Measurements from ENCODE around the gene URI1.

The URI1 gene

DNA sequence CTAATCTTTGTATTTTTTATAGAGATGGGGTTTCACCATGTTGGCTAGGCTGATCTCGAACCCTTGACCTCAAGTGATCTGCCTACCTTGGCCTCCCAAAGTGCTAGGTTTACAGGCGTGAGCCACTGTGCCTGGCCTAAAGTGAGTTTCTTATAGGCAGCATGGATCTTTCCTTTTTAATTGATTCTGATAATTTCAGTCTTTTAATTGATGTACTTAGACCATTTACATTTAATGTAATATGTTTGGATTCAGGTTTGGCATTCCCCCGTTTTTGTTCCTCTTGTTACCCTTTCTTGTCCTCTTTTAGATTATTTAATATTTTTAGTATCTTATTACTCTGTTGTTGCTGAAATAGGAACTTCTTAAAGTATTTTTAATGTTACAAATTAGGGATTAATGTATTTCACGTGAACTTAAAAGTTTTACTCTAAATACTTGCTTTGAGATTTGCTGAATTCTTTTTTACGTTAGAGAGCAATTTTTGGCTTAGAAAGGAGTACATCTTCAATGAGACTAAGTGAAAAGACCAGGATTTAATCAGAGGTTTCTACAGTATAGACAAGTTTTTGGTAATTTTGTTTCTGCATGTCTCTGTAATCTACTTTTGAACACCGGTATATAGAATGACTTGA is 50.3 kb downstream of the URI1 start:
- H3K27ac ChIP-seq (ENCODE audit: extremely low read depth, low read depth, low read length) = no peak overlapping the region
- TF ChIP-seq SETDB1 (IDR thresholded peaks at IDR 0.05; ENCODE audit: insufficient read length, low read length) (peak; percentile 44), ZNF280D (tag by site-specific recombination; IDR thresholded peaks at IDR 0.05) (peak; percentile 43; the same call in 1 of the 2 replicates), ZNF837 (tag by site-specific recombination; IDR thresholded peaks at IDR 0.05) (no peak), ZNF549 (tag by site-specific recombination; IDR thresholded peaks at IDR 0.05) (0 out of 2 replicates have a peak, but pooled peaks have one; percentile 1)
- H3K36me3 ChIP-seq (ENCODE audit: control insufficient read depth in 2 of 2, insufficient read depth in 1 of 2, low read length in 2 of 2) = peaks cover 17 to 68% of the 10 kb centered on the region in 2 experiments
- no peak overlapping the region for H3K4me3 ChIP-seq (ENCODE audit: low read depth, low read length)
- H3K4me1 ChIP-seq (ENCODE audit: control insufficient read depth, insufficient read depth, low read length) = no peaks in the 10 kb centered on the region
- ChIA-PET CTCF (interaction anchor here (1.0 to 1.4 kb wide), 3 partner anchors 10 to 25 kb away, joined by 3 to 4 read pairs (median 3); no protein-coding TSS in a partner anchor), POLR2A (interaction anchor here (1.3 kb wide), 1 partner anchor 50 kb away, joined by 4 read pairs; the partner anchor contains the start of gene URI1)
- peaks cover 15% of the 10 kb centered on the region for H3K9me3 ChIP-seq (ENCODE audit: control insufficient read depth, insufficient read depth, low read depth, low read length)

DNA sequence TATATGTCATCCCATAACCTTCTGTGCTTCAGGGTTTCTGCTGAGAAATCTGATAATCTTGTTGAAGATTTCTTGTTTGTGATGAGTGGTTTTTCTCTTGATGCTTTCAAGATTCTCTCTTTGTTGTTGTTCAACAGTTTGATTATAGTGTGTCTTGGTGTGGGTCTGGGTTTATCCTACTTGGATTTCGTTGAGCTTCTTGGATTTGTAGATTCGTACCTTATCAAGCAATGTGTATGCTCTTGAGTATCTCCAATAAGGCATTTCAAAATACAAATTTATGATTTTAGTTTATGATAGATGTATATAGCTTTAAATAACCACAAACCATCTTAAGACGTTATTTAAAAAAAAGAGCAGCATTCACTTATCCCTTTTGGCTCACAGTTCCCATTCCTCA is 57.5 kb downstream of the URI1 start:
- Histone ChIP-seq H3K27ac (ENCODE audit: extremely low read depth, low read depth, low read length) (no peak overlapping the region), H3K4me1 (ENCODE audit: control insufficient read depth, insufficient read depth, low read length) (peaks cover 26% of the 10 kb centered on the region), H3K4me3 (ENCODE audit: low read depth, low read length) (no peak overlapping the region), H3K36me3 (ENCODE audit: control insufficient read depth in 2 of 2, insufficient read depth in 1 of 2, low read length in 2 of 2) (peaks cover 0 to 49% of the 10 kb centered on the region in 2 experiments; a peak in 2 of 3 replicates), H3K9me3 (ENCODE audit: control insufficient read depth, insufficient read depth, low read depth, low read length) (peaks cover 24% of the 10 kb centered on the region)
- POLR2A ChIA-PET = no interaction called here
- CTCF ChIA-PET = interaction anchor here (2.5 kb wide), 1 partner anchor 32 kb away, joined by 8 read pairs; no protein-coding TSS in a partner anchor
- TF ChIP-seq, protein P1, sequence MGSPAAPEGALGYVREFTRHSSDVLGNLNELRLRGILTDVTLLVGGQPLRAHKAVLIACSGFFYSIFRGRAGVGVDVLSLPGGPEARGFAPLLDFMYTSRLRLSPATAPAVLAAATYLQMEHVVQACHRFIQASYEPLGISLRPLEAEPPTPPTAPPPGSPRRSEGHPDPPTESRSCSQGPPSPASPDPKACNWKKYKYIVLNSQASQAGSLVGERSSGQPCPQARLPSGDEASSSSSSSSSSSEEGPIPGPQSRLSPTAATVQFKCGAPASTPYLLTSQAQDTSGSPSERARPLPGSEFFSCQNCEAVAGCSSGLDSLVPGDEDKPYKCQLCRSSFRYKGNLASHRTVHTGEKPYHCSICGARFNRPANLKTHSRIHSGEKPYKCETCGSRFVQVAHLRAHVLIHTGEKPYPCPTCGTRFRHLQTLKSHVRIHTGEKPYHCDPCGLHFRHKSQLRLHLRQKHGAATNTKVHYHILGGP (tag by site-specific recombination; IDR thresholded peaks at IDR 0.05) = no peak
- TF ChIP-seq ZNF791 (tag by site-specific recombination; IDR thresholded peaks at IDR 0.05) (no peak), ZNF558 (tag by site-specific recombination; IDR thresholded peaks at IDR 0.05) (peak; percentile 99), ZNF433 (tag by site-specific recombination; IDR thresholded peaks at IDR 0.05; ENCODE audit: low read depth) (no peak)

GRCh38 chr19:30000862-30001261 is 58.8 kb downstream of the URI1 start:
- H3K27ac ChIP-seq (ENCODE audit: extremely low read depth, low read depth, low read length) = no peak overlapping the region
- H3K4me3 ChIP-seq (ENCODE audit: low read depth, low read length) = no peak overlapping the region
- CTCF ChIA-PET = interaction anchor here (0.8 to 2.5 kb wide), 4 partner anchors 14 to 56 kb away, joined by 3 to 8 read pairs (median 4); no protein-coding TSS in a partner anchor
- peaks cover 19% of the 10 kb centered on the region for H3K9me3 ChIP-seq (ENCODE audit: control insufficient read depth, insufficient read depth, low read depth, low read length)
- H3K36me3 ChIP-seq (ENCODE audit: control insufficient read depth in 2 of 2, insufficient read depth in 1 of 2, low read length in 2 of 2) = peaks cover under 1 to 43% of the 10 kb centered on the region in 2 experiments
- H3K4me1 ChIP-seq (ENCODE audit: control insufficient read depth, insufficient read depth, low read length) = peaks cover 36% of the 10 kb centered on the region
- POLR2A ChIA-PET = no interaction called here
- TF ChIP-seq ZNF362 (tag by site-specific recombination; IDR thresholded peaks at IDR 0.05) (peak; percentile 73; the same call in 1 of the 2 replicates), ZNF610 (tag by site-specific recombination; IDR thresholded peaks at IDR 0.05; ENCODE audit: borderline replicate concordance) (peak; percentile 32; the same call in 1 of the 2 replicates), ZNF280D (tag by site-specific recombination; IDR thresholded peaks at IDR 0.05) (peak; percentile 93), ZNF626 (tag by site-specific recombination; IDR thresholded peaks at IDR 0.05) (peak; percentile 62; the same call in 1 of the 2 replicates), SP2 (tag by site-specific recombination; IDR thresholded peaks at IDR 0.05) (no peak), ZNF555 (tag by site-specific recombination; conservative IDR thresholded peaks at IDR 0.05) (0 out of 2 replicates have a peak, but pooled peaks have one; percentile 2), MZF1 (tag by site-specific recombination; IDR thresholded peaks at IDR 0.05; ENCODE audit: borderline replicate concordance) (peak; percentile 49; the same call in 1 of the 2 replicates), SETDB1 (IDR thresholded peaks at IDR 0.05; ENCODE audit: insufficient read length, low read length) (peak; percentile 87), ZNF549 (tag by site-specific recombination; IDR thresholded peaks at IDR 0.05) (0 out of 2 replicates have a peak, but pooled peaks have one; percentile 2), HOXA7 (CRISPR knock-in tag; IDR thresholded peaks at IDR 0.05; ENCODE audit: borderline replicate concordance) (no peak), ZBTB17 (tag by site-specific recombination; IDR thresholded peaks at IDR 0.05) (no peak), ZNF202 (tag by site-specific recombination; IDR thresholded peaks at IDR 0.05; ENCODE audit: borderline replicate concordance) (no peak)
- TF ChIP-seq, protein P2, sequence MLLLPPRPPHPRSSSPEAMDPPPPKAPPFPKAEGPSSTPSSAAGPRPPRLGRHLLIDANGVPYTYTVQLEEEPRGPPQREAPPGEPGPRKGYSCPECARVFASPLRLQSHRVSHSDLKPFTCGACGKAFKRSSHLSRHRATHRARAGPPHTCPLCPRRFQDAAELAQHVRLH (tag by site-specific recombination; IDR thresholded peaks at IDR 0.05) = peak; percentile 42; the same call in 1 of the 2 replicates

Data from HEK293 (cell line).